Bronchial epithelial cell (primary cell): ENCODE results near the gene RUSF1. TPM values are rescaled to one million over a fixed set of nuclear protein-coding genes. Genes with fewer than 3 reads are reported as not detected.

Experiments
- DNase-seq: peaks from one replicate; pipeline ENCODE4 v3.0.0-alpha.2; 2010; ENCODE audit warnings: low read depth
- FAIRE-seq: peaks from 2 replicates; lab custom pipeline; 2011; peaks lifted over from hg19 to GRCh38; lab: Jason Lieb, UNC
- H3K27me3 ChIP-seq: 2 replicates; pipeline ENCODE4 v1.5.1; 2011; ENCODE audit warnings: low read length; ENCODE audit not compliant: control insufficient read depth, insufficient read depth
- H3K36me3 ChIP-seq: 2 replicates; pipeline ENCODE4 v1.5.1; 2011; ENCODE audit warnings: low read length; ENCODE audit not compliant: control insufficient read depth, insufficient read depth
- H3K4me3 ChIP-seq: 2 replicates; pipeline ENCODE4 v1.5.1; 2011; ENCODE audit warnings: mild to moderate bottlenecking, low read depth, low read length, control low read depth
- CTCF ChIP-seq: IDR thresholded peaks from 2 replicates; pipeline ENCODE4 v1.5.1; 2011; ENCODE audit warnings: mild to moderate bottlenecking, moderate library complexity, low read length, control low read depth, inconsistent platforms; ENCODE audit not compliant: insufficient read depth, severe bottlenecking
- total RNA-seq: library from RNA; depleted of rRNA; stranded (reverse); fragments of >200 nt; gene quantifications from 2 replicates; pipeline ENCODE4 v1.2.1, GENCODE V29; 2014

The RUSF1 gene
- total RNA-seq, 1 donor from 2014 or later = 26.9 TPM

DNA sequence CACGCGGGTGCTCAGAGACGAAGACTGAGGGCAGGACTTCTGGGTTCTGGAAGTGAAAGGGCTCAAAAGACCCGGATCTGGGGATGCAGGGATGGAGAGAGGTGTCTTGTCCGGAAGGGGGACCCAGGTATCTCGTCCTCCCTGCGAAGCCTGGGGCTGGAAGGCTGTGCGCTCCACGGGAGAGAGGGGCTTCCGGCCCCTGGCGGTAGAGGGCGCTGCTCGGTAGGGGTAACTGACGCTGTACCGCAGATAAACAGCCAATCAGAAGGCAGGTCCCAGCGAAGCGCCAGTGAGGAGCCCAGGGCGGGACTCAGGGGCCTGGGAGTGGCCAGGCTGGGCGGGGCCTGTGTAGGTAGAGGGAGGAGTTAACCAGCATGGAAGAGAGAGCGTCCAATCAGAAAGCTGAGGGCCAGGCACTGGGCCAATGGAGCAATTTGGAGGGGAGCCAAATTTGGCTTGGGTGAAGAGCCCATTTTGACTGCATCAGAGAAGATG lies 35.4 kb downstream of the RUSF1 start:
- DNase-seq = peak; percentile 80
- no peaks in the 10 kb centered on the region for H3K27me3 ChIP-seq
- peak; percentile 76 for TF ChIP-seq CTCF
- peak overlapping the region; percentile 69 for H3K4me3 ChIP-seq
- peaks cover 20% of the 10 kb centered on the region for H3K36me3 ChIP-seq
- peak; percentile 64 for FAIRE-seq

DNA sequence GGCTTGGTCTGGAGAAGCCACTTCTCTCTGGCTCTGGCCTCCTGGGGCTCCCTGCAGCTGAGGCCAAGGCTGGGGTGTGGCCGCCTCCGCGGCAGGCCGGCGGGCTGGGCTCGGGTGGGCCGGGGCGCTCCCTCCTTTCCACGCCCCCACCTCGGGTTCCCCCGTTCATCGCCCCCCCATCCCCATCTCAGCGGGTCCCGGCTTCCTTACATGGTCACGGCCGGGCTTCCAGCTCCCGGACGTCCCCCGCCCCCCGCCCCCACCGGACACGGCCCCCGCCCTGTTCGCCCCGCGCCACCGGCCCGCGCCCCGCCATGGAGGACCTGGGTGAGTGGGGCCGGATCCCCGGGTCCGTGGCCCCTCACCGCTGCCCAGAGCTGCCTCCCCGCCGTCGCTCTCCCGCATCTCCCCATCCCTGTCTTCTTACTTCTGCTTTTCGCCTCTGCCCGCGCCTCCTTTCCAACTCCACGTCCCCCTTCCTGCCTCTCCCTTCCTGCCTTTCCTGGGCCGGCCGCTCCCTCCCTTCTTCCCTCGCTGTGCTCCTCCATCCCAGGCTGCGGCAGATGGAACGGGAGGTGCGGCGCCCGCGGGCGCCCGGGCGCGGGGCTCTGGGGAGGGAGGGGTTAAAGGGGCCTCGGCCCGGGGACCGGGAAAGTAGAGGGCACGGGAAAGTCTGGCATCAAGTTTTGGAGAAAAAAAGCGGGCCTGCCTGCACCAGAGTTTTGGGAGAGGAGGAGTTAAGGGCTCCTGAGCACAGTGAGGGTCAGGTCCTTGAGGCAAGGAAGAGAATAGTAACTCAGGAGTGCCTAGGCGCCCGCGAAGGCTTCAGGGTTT lies 36.1 kb downstream of the RUSF1 start, which contains the start of gene TGFB1I1:
TGFB1I1 (plus strand) TSS at position 278 of the 834 bp plus-strand sequence; CDS start at position 315, 37 bp downstream.
- TF ChIP-seq CTCF = no peak
- DNase-seq (peak; percentile 32), FAIRE-seq (no peak)
- Histone ChIP-seq H3K36me3 (peaks cover 16% of the 10 kb centered on the region), H3K27me3 (no peaks in the 10 kb centered on the region), H3K4me3 (peak within 1 kb of the TSS; percentile 69)

GRCh38 chr16:31471241-31471874 lies 36.8 kb downstream of the RUSF1 start:
- peak overlapping the region; percentile 69 for H3K4me3 ChIP-seq
- H3K36me3 ChIP-seq = peaks cover 16% of the 10 kb centered on the region
- no peaks in the 10 kb centered on the region for H3K27me3 ChIP-seq
- TF ChIP-seq CTCF = no peak
- no peak for FAIRE-seq
- no peak for DNase-seq

- TF ChIP-seq CTCF = no peak
- no peaks in the 10 kb centered on the region for H3K27me3 ChIP-seq
- FAIRE-seq (no peak), DNase-seq (no peak)
- H3K4me3 ChIP-seq = no peak overlapping the region
- peaks cover 16% of the 10 kb centered on the region for H3K36me3 ChIP-seq
These were observed 37.6 kb downstream of the RUSF1 start for GRCh38 chr16:31470615-31471014.

- H3K27me3 ChIP-seq = no peaks in the 10 kb centered on the region
- TF ChIP-seq CTCF = no peak
- DNase-seq = no peak
- no peak overlapping the region for H3K4me3 ChIP-seq
- no peak for FAIRE-seq
- peaks cover 3% of the 10 kb centered on the region for H3K36me3 ChIP-seq
These were observed 40.3 kb downstream of the RUSF1 start for GRCh38 chr16:31467858-31468257.
